HG03060 (cell line): ENCODE measurements around the gene ATP6V1E1.

Source experiments
- ATAC-seq: cut with Tn5 transposase; IDR thresholded peaks from one replicate; pipeline ENCODE4 v1.9.1; 2021; ENCODE audit warnings: low read depth, moderate number of reproducible peaks; ENCODE audit not compliant: unreplicated experiment

The ATP6V1E1 gene

DNA sequence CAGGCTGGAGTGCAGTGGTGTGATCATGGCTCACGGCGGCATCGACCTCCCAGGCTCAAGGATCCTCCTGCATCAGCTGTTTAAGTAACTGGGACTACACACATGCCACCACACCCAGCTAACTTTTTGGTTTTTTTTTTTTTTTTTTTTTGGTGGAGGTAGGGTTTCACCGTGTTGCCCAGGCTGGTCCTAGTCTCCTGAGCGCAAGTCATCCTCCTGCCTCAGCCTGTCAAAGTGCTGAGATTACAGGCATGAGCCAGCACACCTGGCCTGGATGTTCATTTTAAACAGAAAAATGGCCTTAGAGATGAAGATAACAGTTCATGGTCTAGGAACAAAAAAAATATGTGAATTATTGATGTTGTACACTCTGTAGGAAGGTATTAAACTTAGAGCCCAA is 78.9 kb downstream of the ATP6V1E1 start:
- ATAC-seq = no peak

DNA sequence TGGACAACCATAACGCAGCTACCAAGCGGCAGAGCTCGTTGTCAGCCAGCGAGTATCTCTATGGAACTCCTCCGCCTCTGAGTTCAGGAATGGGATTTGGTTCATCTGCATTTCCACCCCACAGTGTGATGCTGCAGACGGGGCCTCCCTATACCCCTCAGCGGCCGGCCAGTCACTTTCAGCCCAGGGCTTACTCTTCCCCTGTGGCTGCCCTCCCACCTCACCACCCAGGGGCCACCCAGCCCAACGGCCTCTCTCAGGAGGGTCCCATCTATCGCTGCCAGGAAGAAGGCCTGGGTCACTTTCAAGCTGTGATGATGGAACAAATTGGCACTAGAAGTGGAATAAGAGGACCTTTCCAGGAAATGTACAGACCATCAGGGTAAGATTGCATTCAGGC is 79.4 kb downstream of the ATP6V1E1 start:
- no peak for ATAC-seq

DNA sequence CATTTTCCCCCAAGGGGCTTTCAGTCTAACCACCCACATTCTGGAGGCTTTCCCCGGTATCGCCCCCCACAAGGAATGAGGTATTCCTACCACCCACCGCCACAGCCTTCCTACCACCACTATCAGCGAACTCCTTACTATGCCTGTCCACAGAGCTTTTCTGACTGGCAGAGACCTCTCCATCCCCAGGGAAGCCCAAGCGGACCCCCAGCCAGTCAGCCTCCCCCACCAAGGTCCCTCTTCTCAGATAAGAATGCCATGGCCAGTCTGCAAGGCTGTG is 79.9 kb downstream of the ATP6V1E1 start:
- ATAC-seq = no peak

DNA sequence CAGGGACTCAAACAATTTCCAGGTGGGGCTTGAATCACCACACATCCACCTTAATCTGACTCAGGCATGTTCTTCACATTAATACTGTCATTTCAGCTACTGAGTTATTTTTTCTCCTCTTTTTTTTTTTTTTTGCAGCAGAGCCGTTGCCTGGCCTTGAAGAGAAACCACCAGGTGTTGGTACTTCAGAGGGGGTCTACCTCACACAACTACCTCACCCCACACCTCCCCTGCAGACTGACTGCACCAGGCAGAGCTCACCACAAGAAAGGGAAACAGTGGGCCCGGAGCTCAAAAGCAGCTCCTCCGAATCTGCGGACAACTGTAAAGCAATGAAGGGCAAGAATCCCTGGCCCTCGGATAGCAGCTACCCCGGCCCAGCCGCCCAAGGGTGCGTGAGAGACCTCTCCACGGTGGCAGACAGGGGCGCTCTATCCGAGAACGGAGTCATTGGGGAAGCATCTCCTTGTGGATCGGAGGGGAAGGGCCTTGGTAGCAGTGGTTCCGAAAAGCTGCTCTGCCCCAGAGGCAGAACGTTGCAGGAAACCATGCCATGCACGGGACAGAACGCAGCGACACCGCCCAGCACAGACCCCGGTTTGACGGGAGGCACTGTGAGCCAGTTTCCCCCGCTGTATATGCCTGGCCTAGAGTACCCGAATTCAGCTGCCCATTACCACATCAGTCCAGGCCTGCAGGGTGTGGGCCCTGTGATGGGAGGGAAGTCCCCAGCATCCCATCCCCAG is 80.4 kb downstream of the ATP6V1E1 start:
- ATAC-seq = no peak

DNA sequence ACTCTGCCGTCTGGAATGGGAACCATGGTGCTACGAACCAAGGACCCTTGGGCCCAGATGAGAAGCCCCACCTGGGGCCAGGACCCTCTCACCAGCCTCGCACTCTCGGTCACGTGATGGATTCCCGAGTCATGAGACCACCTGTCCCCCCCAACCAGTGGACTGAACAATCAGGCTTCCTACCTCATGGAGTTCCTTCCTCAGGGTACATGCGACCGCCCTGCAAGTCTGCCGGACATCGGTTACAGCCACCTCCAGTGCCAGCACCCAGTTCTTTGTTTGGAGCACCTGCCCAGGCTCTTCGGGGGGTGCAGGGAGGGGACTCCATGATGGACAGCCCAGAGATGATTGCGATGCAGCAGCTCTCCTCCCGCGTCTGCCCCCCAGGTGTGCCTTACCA is 86.1 kb downstream of the ATP6V1E1 start:
- no peak for ATAC-seq
